Suprapubic skin (tissue), 3 donors: ENCODE data around the gene SPOCK3.

ENCODE experiments used
- POLR2A ChIP-seq, 2 donors: fragments of 450-650 bp; IDR thresholded peaks; one replicate each; pipeline ENCODE4 v1.6.1; 2017; ENCODE audit warnings: antibody characterized with exemption in 2 of 2, mild to moderate bottlenecking in 2 of 2, moderate library complexity in 2 of 2
- TF ChIP-seq, protein P1 (sequence below), 2 donors: fragments of 200-600 bp in 1 of 2; fragments of 450-650 bp in 1 of 2; sonication (generic) in 1 of 2; IDR thresholded peaks; one replicate each; pipeline ENCODE4 v1.5.1; 2016 to 2019; ENCODE audit warnings: antibody characterized with exemption in 2 of 2, mild to moderate bottlenecking in 1 of 2, moderate library complexity in 1 of 2

DNA sequence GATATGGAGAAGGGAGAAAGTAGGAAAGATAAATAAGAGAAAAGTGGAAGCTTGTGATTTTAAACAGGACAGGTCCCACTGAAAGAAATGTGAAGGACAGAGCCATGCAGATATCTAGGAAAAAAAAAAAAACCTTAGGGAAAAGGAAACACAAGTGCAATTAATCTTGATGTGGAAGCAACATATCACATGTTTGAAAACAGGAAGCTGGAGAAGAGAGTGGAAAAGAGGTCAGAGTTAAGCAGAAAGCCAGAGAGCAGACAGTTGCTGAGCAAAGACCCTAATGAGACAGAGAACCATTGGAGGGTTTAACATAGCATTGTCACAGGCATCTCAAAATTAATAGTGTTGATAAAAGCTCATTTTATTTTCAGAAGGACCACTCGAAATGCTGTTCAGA is 89.7 kb downstream of the SPOCK3 start:
- TF ChIP-seq, protein P1, sequence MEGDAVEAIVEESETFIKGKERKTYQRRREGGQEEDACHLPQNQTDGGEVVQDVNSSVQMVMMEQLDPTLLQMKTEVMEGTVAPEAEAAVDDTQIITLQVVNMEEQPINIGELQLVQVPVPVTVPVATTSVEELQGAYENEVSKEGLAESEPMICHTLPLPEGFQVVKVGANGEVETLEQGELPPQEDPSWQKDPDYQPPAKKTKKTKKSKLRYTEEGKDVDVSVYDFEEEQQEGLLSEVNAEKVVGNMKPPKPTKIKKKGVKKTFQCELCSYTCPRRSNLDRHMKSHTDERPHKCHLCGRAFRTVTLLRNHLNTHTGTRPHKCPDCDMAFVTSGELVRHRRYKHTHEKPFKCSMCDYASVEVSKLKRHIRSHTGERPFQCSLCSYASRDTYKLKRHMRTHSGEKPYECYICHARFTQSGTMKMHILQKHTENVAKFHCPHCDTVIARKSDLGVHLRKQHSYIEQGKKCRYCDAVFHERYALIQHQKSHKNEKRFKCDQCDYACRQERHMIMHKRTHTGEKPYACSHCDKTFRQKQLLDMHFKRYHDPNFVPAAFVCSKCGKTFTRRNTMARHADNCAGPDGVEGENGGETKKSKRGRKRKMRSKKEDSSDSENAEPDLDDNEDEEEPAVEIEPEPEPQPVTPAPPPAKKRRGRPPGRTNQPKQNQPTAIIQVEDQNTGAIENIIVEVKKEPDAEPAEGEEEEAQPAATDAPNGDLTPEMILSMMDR (IDR thresholded peaks at IDR 0.05) = no peak
- no peak for TF ChIP-seq POLR2A (IDR thresholded peaks at IDR 0.05)
